Fibroblast of lung (primary cell): ENCODE data around the gene PTBP2. TPM values are rescaled to one million over a fixed set of nuclear protein-coding genes. Genes with fewer than 3 reads are reported as not detected.

Source experiments
- DNase-seq, 2 donors: peaks; one replicate each; pipeline versions ENCODE4 v3.0.0 to v3.0.0-alpha.2; 2010; ENCODE audit warnings: low read depth in 2 of 2
- H2AFZ ChIP-seq: 2 replicates; pipeline ENCODE4 v1.5.1; 2012; ENCODE audit warnings: low read length, control low read depth, inconsistent platforms
- H3K27ac ChIP-seq: 2 replicates; pipeline ENCODE4 v1.5.1; 2011; ENCODE audit warnings: low read length, control low read depth; ENCODE audit not compliant: insufficient read depth
- H3K27me3 ChIP-seq: 2 replicates; pipeline ENCODE4 v1.5.1; 2011; ENCODE audit warnings: mild to moderate bottlenecking, low read length; ENCODE audit not compliant: control insufficient read depth, insufficient read depth
- H3K36me3 ChIP-seq: 2 replicates; pipeline ENCODE4 v1.5.1; 2011; ENCODE audit warnings: low read length; ENCODE audit not compliant: control insufficient read depth, insufficient read depth
- H3K4me1 ChIP-seq: 2 replicates; pipeline ENCODE4 v1.5.1; 2011; ENCODE audit warnings: low read length; ENCODE audit not compliant: control insufficient read depth, insufficient read depth; ENCODE audit errors: extremely low read depth
- H3K4me2 ChIP-seq: 2 replicates; pipeline ENCODE4 v1.5.1; 2011; ENCODE audit warnings: low read length, control low read depth; ENCODE audit not compliant: insufficient read depth; ENCODE audit errors: extremely low read depth
- H3K4me3 ChIP-seq, 4 experiments: fragments of 200-600 bp in 1 of 4; sonication (generic) in 1 of 4; replicated peaks in 1 of 4; 2 replicates each; pipeline ENCODE4 v1.5.1; 2011 to 2016; ENCODE audit warnings: low read length in 4 of 4, low read depth in 3 of 4, mild to moderate bottlenecking in 3 of 4, control low read depth in 2 of 4, inconsistent platforms in 1 of 4, mixed read lengths in 1 of 4; ENCODE audit not compliant: insufficient read depth in 1 of 4; ENCODE audit errors: control extremely low read depth in 1 of 4
- H3K79me2 ChIP-seq: 2 replicates; pipeline ENCODE4 v1.5.1; 2012; ENCODE audit warnings: mild to moderate bottlenecking, low read length, inconsistent platforms; ENCODE audit not compliant: control insufficient read depth, insufficient read depth
- H3K9ac ChIP-seq: 2 replicates; pipeline ENCODE4 v1.5.1; 2011; ENCODE audit warnings: mild to moderate bottlenecking, low read length, control low read depth; ENCODE audit not compliant: insufficient read depth
- H3K9me3 ChIP-seq: 2 replicates; pipeline ENCODE4 v1.5.1; 2012; ENCODE audit warnings: low read depth, low read length; ENCODE audit not compliant: control insufficient read depth, insufficient read depth
- H4K20me1 ChIP-seq: 2 replicates; pipeline ENCODE4 v1.5.1; 2011; ENCODE audit warnings: low read length; ENCODE audit not compliant: control insufficient read depth, insufficient read depth; ENCODE audit errors: extremely low read depth
- CTCF ChIP-seq, 2 donors: IDR thresholded peaks in 1 of 2; conservative IDR thresholded peaks in 1 of 2; 1 replicate in 1 of 2; 2 replicates in 1 of 2; pipeline ENCODE4 v1.5.1; 2011 to 2012; ENCODE audit warnings: low read length in 2 of 2, control low read depth in 1 of 2, inconsistent platforms in 1 of 2, low read depth in 1 of 2, mild to moderate bottlenecking in 1 of 2
- EZH2 ChIP-seq: IDR thresholded peaks from 2 replicates; pipeline ENCODE4 v1.5.1; 2012; ENCODE audit warnings: low read length, control low read depth, mild to moderate bottlenecking; ENCODE audit errors: missing control alignments
- polyA plus RNA-seq, 2 donors: library from polyadenylated mRNA; depleted of rRNA in 1 of 2; stranded (reverse) in 1 of 2; unstranded in 1 of 2; fragments of >200 nt; gene quantifications; 2 replicates each; pipeline ENCODE4 v1.2.1, GENCODE V29; 2011 to 2012; ENCODE audit warnings: missing spikeins in 1 of 2
- total RNA-seq: library from RNA; depleted of rRNA; stranded (reverse); fragments of >200 nt; gene quantifications from 2 replicates; pipeline ENCODE4 v1.2.1, GENCODE V29; 2014

The PTBP2 gene
- total and polyA plus RNA-seq, 2 donors (not counting 1 experiment from before 2014, with no cell fraction given), result 19.7 to 24.6 TPM

GRCh38 chr1:96820107-96820506 is 98.5 kb downstream of the PTBP2 start:
- Histone ChIP-seq H3K9ac (no peak overlapping the region), H3K4me3 (no peak overlapping the region)
- peak; percentile 7 to 60 for DNase-seq

GRCh38 chr1:96820671-96821070 is 99.1 kb downstream of the PTBP2 start:
- DNase-seq, result no peak
- no peaks in the 10 kb centered on the region for H3K79me2 ChIP-seq
- H3K9me3 ChIP-seq, result no peaks in the 10 kb centered on the region
- H3K27ac ChIP-seq, result no peak overlapping the region
- H3K4me2 ChIP-seq, result no peak overlapping the region
- peaks cover 1% of the 10 kb centered on the region for H3K36me3 ChIP-seq
- H3K27me3 ChIP-seq, result no peaks in the 10 kb centered on the region
- H3K4me1 ChIP-seq, result no peaks in the 10 kb centered on the region
- H4K20me1 ChIP-seq, result no peaks in the 10 kb centered on the region
- no peak overlapping the region for H3K4me3 ChIP-seq
- H2AFZ ChIP-seq, result no peak overlapping the region
- TF ChIP-seq EZH2, result no peak
- no peak for TF ChIP-seq CTCF (conservative IDR thresholded peaks at IDR 0.05 in 1 of 2, IDR thresholded peaks at IDR 0.05 in 1 of 2; ENCODE audit: low read depth in 1 of 2, low read length in 2 of 2)
- H3K9ac ChIP-seq, result no peak overlapping the region

More at GRCh38 chr1:96820107-96820506, 98.5 kb downstream of the PTBP2 start:
- Histone ChIP-seq H3K9me3 (no peaks in the 10 kb centered on the region), H3K4me1 (no peaks in the 10 kb centered on the region), H3K36me3 (peaks cover 1% of the 10 kb centered on the region), H4K20me1 (no peaks in the 10 kb centered on the region), H3K79me2 (no peaks in the 10 kb centered on the region), H2AFZ (no peak overlapping the region), H3K4me2 (no peak overlapping the region), H3K27me3 (no peaks in the 10 kb centered on the region), H3K27ac (no peak overlapping the region)
- TF ChIP-seq CTCF (conservative IDR thresholded peaks at IDR 0.05 in 1 of 2, IDR thresholded peaks at IDR 0.05 in 1 of 2; ENCODE audit: low read depth in 1 of 2, low read length in 2 of 2), result no peak
- TF ChIP-seq EZH2, result no peak

- no peak overlapping the region for H2AFZ ChIP-seq
- H3K9me3 ChIP-seq, result no peaks in the 10 kb centered on the region
- no peak overlapping the region for H3K9ac ChIP-seq
- no peak overlapping the region for H3K27ac ChIP-seq
- H3K4me3 ChIP-seq, result no peak overlapping the region
- no peak overlapping the region for H3K4me2 ChIP-seq
- H3K36me3 ChIP-seq, result no peaks in the 10 kb centered on the region
- no peaks in the 10 kb centered on the region for H4K20me1 ChIP-seq
- H3K27me3 ChIP-seq, result no peaks in the 10 kb centered on the region
- H3K79me2 ChIP-seq, result no peaks in the 10 kb centered on the region
- no peak for DNase-seq
- no peaks in the 10 kb centered on the region for H3K4me1 ChIP-seq
- no peak for TF ChIP-seq EZH2
- TF ChIP-seq CTCF (conservative IDR thresholded peaks at IDR 0.05 in 1 of 2, IDR thresholded peaks at IDR 0.05 in 1 of 2; ENCODE audit: low read depth in 1 of 2, low read length in 2 of 2), result no peak
Measured at GRCh38 chr1:96825231-96825630, 103.6 kb downstream of the PTBP2 start.
